Liver (tissue), 9 donors: ENCODE measurements around the gene TPK1. TPM values are rescaled to one million over a fixed set of nuclear protein-coding genes. Genes with fewer than 3 reads are reported as not detected.

ENCODE experiments used
- DNase-seq: peaks from one replicate; pipeline ENCODE4 v3.0.0-alpha.2; 2017; ENCODE audit warnings: low spot score
- H3K27ac ChIP-seq, 2 donors: one replicate each; pipeline ENCODE4 v1.7.0; 2013; ENCODE audit warnings: inconsistent platforms in 2 of 2, low read length in 2 of 2, control low read depth in 1 of 2, low read depth in 1 of 2, mild to moderate bottlenecking in 1 of 2
- H3K27me3 ChIP-seq, 4 donors: one replicate each; pipeline versions ENCODE4 v1.6.1 to v1.7.0; 2013; ENCODE audit warnings: low read length in 3 of 4, inconsistent platforms in 1 of 4, mild to moderate bottlenecking in 1 of 4, moderate library complexity in 1 of 4; ENCODE audit not compliant: control insufficient read depth in 4 of 4, insufficient read depth in 4 of 4
- H3K36me3 ChIP-seq, 4 donors: one replicate each; pipeline versions ENCODE4 v1.6.1 to v1.7.0; 2013; ENCODE audit warnings: low read length in 3 of 4, mild to moderate bottlenecking in 3 of 4, low read depth in 1 of 4, moderate library complexity in 1 of 4; ENCODE audit not compliant: control insufficient read depth in 4 of 4, insufficient read depth in 3 of 4
- H3K4me1 ChIP-seq, 4 donors: one replicate each; pipeline versions ENCODE4 v1.6.1 to v1.7.0; 2013; ENCODE audit warnings: low read length in 3 of 4, mild to moderate bottlenecking in 3 of 4, moderate library complexity in 1 of 4; ENCODE audit not compliant: control insufficient read depth in 4 of 4, insufficient read depth in 4 of 4
- H3K4me3 ChIP-seq, 3 donors: one replicate each; pipeline versions ENCODE4 v1.6.1 to v1.7.0; 2013; ENCODE audit warnings: low read length in 3 of 3, control low read depth in 1 of 3, low read depth in 1 of 3, mild to moderate bottlenecking in 1 of 3
- H3K9ac ChIP-seq, 2 donors: one replicate each; pipeline ENCODE4 v1.7.0; 2013; ENCODE audit warnings: low read length in 2 of 2, mild to moderate bottlenecking in 2 of 2, moderate library complexity in 2 of 2, control low read depth in 1 of 2, low read depth in 1 of 2
- H3K9me3 ChIP-seq, 4 donors: one replicate each; pipeline versions ENCODE4 v1.6.1 to v1.7.0; 2013; ENCODE audit warnings: low read length in 3 of 4; ENCODE audit not compliant: control insufficient read depth in 4 of 4
- ATF3 ChIP-seq: IDR thresholded peaks from 2 replicates; pipeline ENCODE4 v1.6.1; 2016; ENCODE audit warnings: antibody characterized with exemption
- CTCF ChIP-seq: fragments of 150-350 bp; IDR thresholded peaks from 2 replicates; pipeline ENCODE4 v1.5.1; 2017; ENCODE audit warnings: improper control_type of control experiment, low read depth, low read length; ENCODE audit not compliant: missing input control
- EGR1 ChIP-seq, 2 donors: IDR thresholded peaks; 2 replicates each; pipeline ENCODE4 v1.6.1; 2016 to 2018; ENCODE audit warnings: antibody characterized with exemption in 2 of 2, low read depth in 2 of 2
- FOXA1 ChIP-seq: IDR thresholded peaks from 2 replicates; pipeline ENCODE4 v1.6.1; 2016; ENCODE audit warnings: antibody characterized with exemption
- FOXA2 ChIP-seq: IDR thresholded peaks from 2 replicates; pipeline ENCODE4 v1.6.1; 2016; ENCODE audit warnings: antibody characterized with exemption
- HNF4A ChIP-seq, 2 donors: conservative IDR thresholded peaks; 2 replicates each; pipeline ENCODE4 v1.6.1; 2016; ENCODE audit warnings: antibody characterized with exemption in 2 of 2, mild to moderate bottlenecking in 2 of 2
- HNF4G ChIP-seq: IDR thresholded peaks from 2 replicates; pipeline ENCODE4 v1.6.1; 2016; ENCODE audit warnings: antibody characterized with exemption
- JUND ChIP-seq, 2 donors: IDR thresholded peaks; 2 replicates each; pipeline ENCODE4 v1.6.1; 2016; ENCODE audit warnings: antibody characterized with exemption in 2 of 2
- MAX ChIP-seq: IDR thresholded peaks from 2 replicates; pipeline ENCODE4 v1.6.1; 2016; ENCODE audit warnings: antibody characterized with exemption
- NR2F2 ChIP-seq: IDR thresholded peaks from 2 replicates; pipeline ENCODE4 v1.6.1; 2016; ENCODE audit warnings: antibody characterized with exemption
- RAD21 ChIP-seq, 2 donors: IDR thresholded peaks; 2 replicates each; pipeline ENCODE4 v1.6.1; 2016; ENCODE audit warnings: antibody characterized with exemption in 2 of 2, mild to moderate bottlenecking in 2 of 2
- RXRA ChIP-seq, 2 donors: IDR thresholded peaks; 2 replicates each; pipeline ENCODE4 v1.6.1; 2017 to 2018; ENCODE audit warnings: antibody characterized with exemption in 2 of 2, mild to moderate bottlenecking in 1 of 2
- SP1 ChIP-seq: IDR thresholded peaks from 2 replicates; pipeline ENCODE4 v1.6.1; 2018; ENCODE audit warnings: antibody characterized with exemption, mild to moderate bottlenecking
- TAF1 ChIP-seq: conservative IDR thresholded peaks from 2 replicates; pipeline ENCODE4 v1.6.1; 2016; ENCODE audit warnings: antibody characterized with exemption, mild to moderate bottlenecking
- YY1 ChIP-seq: IDR thresholded peaks from 2 replicates; pipeline ENCODE4 v1.6.1; 2016; ENCODE audit warnings: antibody characterized with exemption, mild to moderate bottlenecking
- ZBTB33 ChIP-seq: IDR thresholded peaks from 2 replicates; pipeline ENCODE4 v1.6.1; 2016; ENCODE audit warnings: antibody characterized with exemption
- WGBS: extraction: QIAGEN DNeasy Blood & Tissue Kit; methylation state at CpG from one replicate; pipeline ENCODE4 v1.1.7; 2013; 5-methylcytosine and 5-hydroxymethylcytosine counted together
- polyA plus RNA-seq, 2 donors: library from polyadenylated mRNA; stranded (reverse) in 1 of 2; unstranded in 1 of 2; fragments of 200-250 nt in 1 of 2; fragments of >200 nt in 1 of 2; fragmentation: Nextera tagmentation in 1 of 2; extraction: Ambion mirVana in 1 of 2; gene quantifications; one replicate each; pipeline versions ENCODE4 v1.2.1 to v1.2.3, GENCODE V29; 2013 to 2015
- total RNA-seq, 2 donors: library from RNA; depleted of rRNA; stranded (reverse); fragments of >200 nt; gene quantifications; one replicate each; pipeline ENCODE4 v1.2.3, GENCODE V29; 2014
- donor health status: healthy.
- donor health status: healthy.
- donor health status: healthy.
- donor health status: healthy.
- donor health status: healthy.

The TPK1 gene
- total and polyA plus RNA-seq, 4 donors: 2.2 to 7.5 (median 3.3) TPM

GRCh38 chr7:144408121-144408520 is 427.7 kb downstream of the TPK1 start (continued):
- no peak for TF ChIP-seq ATF3
- no peak for TF ChIP-seq MAX
- no peak for TF ChIP-seq TAF1
- TF ChIP-seq HNF4G: no peak

- H3K27ac ChIP-seq: no peak overlapping the region
- H3K9me3 ChIP-seq: no peaks in the 10 kb centered on the region
- 60% methylated on average over 12 of the region's 12 CpGs for WGBS
- DNase-seq: no peak
- H3K27me3 ChIP-seq: no peaks in the 10 kb centered on the region
- no peak overlapping the region for H3K9ac ChIP-seq
- H3K4me3 ChIP-seq: no peak overlapping the region
- H3K4me1 ChIP-seq: no peaks in the 10 kb centered on the region
- no peaks in the 10 kb centered on the region for H3K36me3 ChIP-seq
- TF ChIP-seq NR2F2 (no peak), SP1 (no peak), TAF1 (no peak), RXRA (IDR thresholded peaks at IDR 0.05) (no peak)
Observed at GRCh38 chr7:144407266-144407931, 428.5 kb downstream of the TPK1 start.

GRCh38 chr7:144404946-144405345 is 430.9 kb downstream of the TPK1 start:
- 87% methylated on average over 4 of the region's 4 CpGs for WGBS
- Histone ChIP-seq H3K9ac (no peak overlapping the region), H3K27me3 (no peaks in the 10 kb centered on the region), H3K4me1 (no peaks in the 10 kb centered on the region), H3K36me3 (no peaks in the 10 kb centered on the region), H3K27ac (no peak overlapping the region), H3K4me3 (no peak overlapping the region), H3K9me3 (no peaks in the 10 kb centered on the region)
- TF ChIP-seq RXRA (IDR thresholded peaks at IDR 0.05): no peak
- TF ChIP-seq FOXA2: no peak
- no peak for TF ChIP-seq CTCF
- no peak for TF ChIP-seq TAF1
- no peak for TF ChIP-seq JUND (IDR thresholded peaks at IDR 0.05)
- TF ChIP-seq ATF3: no peak
- no peak for TF ChIP-seq MAX
- no peak for DNase-seq

- no peak within 1 kb of the TSS for H3K27ac ChIP-seq
Observed at GRCh38 chr7:144403649-144404061, 432.2 kb downstream of the TPK1 start, which contains the start of gene NOBOX. Gene NOBOX (minus strand): TSS chr7:144403693.

More at GRCh38 chr7:144403649-144404061, 432.2 kb downstream of the TPK1 start, which contains the start of gene NOBOX:
- no peak within 1 kb of the TSS for H3K9ac ChIP-seq
- no peak for TF ChIP-seq ATF3
- TF ChIP-seq ZBTB33: no peak
- no peak for TF ChIP-seq RXRA (IDR thresholded peaks at IDR 0.05)
- no peak for TF ChIP-seq FOXA1
- TF ChIP-seq HNF4A (conservative IDR thresholded peaks at IDR 0.05): no peak
- TF ChIP-seq EGR1 (IDR thresholded peaks at IDR 0.05; ENCODE audit: low read depth in 2 of 2): no peak
- TF ChIP-seq CTCF: no peak
- no peak for TF ChIP-seq RAD21 (IDR thresholded peaks at IDR 0.05)
- no peak for TF ChIP-seq YY1
- H3K27me3 ChIP-seq: no peaks in the 10 kb centered on the region
- no peak within 1 kb of the TSS for H3K4me3 ChIP-seq
- no peaks in the 10 kb centered on the region for H3K4me1 ChIP-seq
- no peaks in the 10 kb centered on the region for H3K36me3 ChIP-seq
- no peaks in the 10 kb centered on the region for H3K9me3 ChIP-seq
- WGBS: 91% methylated on average over 39 of the region's 39 CpGs
- no peak for DNase-seq
